NCI-H345 treated with DMSO at 0.1 percent for 48 hours (cell line): ENCODE measurements around the gene SOX11.
"Not testable (repeated sequence)": the region's sequence is repeated elsewhere in the genome, so short reads cannot be mapped to it uniquely, and the experiment has no call there.

Experiments
- DNase-seq: peaks from one replicate; lab custom pipeline; 2025; ENCODE audit not compliant: unreplicated experiment; lab: John Stamatoyannopoulos, UW

Gene SOX11

GRCh38 chr2:5691985-5692529, at the start of gene SOX11:
Gene SOX11 (plus strand): TSS chr2:5692384. CDS start chr2:5692722, 338 bp downstream.
- peak; percentile 98 for DNase-seq

GRCh38 chr2:5652734-5653133, 39.5 kb upstream of the SOX11 start:
- not testable (repeated sequence) for DNase-seq

GRCh38 chr2:5653756-5654155, 38.4 kb upstream of the SOX11 start:
- DNase-seq: not testable (repeated sequence)

- no peak for DNase-seq
Observed at GRCh38 chr2:5657231-5657630, 35.0 kb upstream of the SOX11 start.

GRCh38 chr2:5660591-5660990, 31.6 kb upstream of the SOX11 start:
- no peak for DNase-seq

- DNase-seq: no peak
Observed at GRCh38 chr2:5661362-5661761, 30.8 kb upstream of the SOX11 start.

- DNase-seq: no peak
Observed at GRCh38 chr2:5664278-5664681, 27.9 kb upstream of the SOX11 start.

GRCh38 chr2:5665066-5665465, 27.1 kb upstream of the SOX11 start:
- no peak for DNase-seq

- no peak for DNase-seq
Observed at GRCh38 chr2:5666798-5667197, 25.4 kb upstream of the SOX11 start.

GRCh38 chr2:5667655-5668054, 24.5 kb upstream of the SOX11 start:
- DNase-seq: not testable (repeated sequence)

GRCh38 chr2:5668682-5669250, 23.4 kb upstream of the SOX11 start:
- no peak for DNase-seq

- no peak for DNase-seq
Observed at GRCh38 chr2:5672749-5673144, 19.4 kb upstream of the SOX11 start.

- peak; percentile 70 for DNase-seq
Observed at GRCh38 chr2:5673145-5674025, 18.8 kb upstream of the SOX11 start.

- DNase-seq: no peak
Observed at GRCh38 chr2:5674026-5674340, 18.2 kb upstream of the SOX11 start.

- DNase-seq: no peak
Observed at GRCh38 chr2:5677133-5677532, 15.1 kb upstream of the SOX11 start.

- no peak for DNase-seq
Observed at GRCh38 chr2:5683471-5683870, 8.7 kb upstream of the SOX11 start.

- no peak for DNase-seq
Observed at GRCh38 chr2:5685225-5685624, 7.0 kb upstream of the SOX11 start.

GRCh38 chr2:5686068-5686467, 6.1 kb upstream of the SOX11 start:
- no peak for DNase-seq

- no peak for DNase-seq
Observed at GRCh38 chr2:5686536-5686935, 5.6 kb upstream of the SOX11 start.

GRCh38 chr2:5689750-5690149, 2.4 kb upstream of the SOX11 start:
- no peak for DNase-seq

GRCh38 chr2:5690286-5690685, 1.9 kb upstream of the SOX11 start:
- DNase-seq: peak; percentile 71

- DNase-seq: peak; percentile 71
Observed at GRCh38 chr2:5690718-5691220, 1.4 kb upstream of the SOX11 start.
